OCI-LY3 (cell line): ENCODE results near the gene USF1.

ENCODE experiments used
- CTCF ChIP-seq: fragments of 200-600, 300-600 bp; sonication (generic); IDR thresholded peaks from 2 replicates; pipeline ENCODE4 v1.5.1; 2014; ENCODE audit warnings: antibody characterized with exemption, low read length, low read depth
- EZH2phosphoT487 ChIP-seq: fragments of 200-600 bp; shearing (Covaris generic); IDR thresholded peaks from 2 replicates; pipeline ENCODE4 v1.6.1; 2018; ENCODE audit warnings: antibody characterized with exemption, mixed run types, low read depth

DNA sequence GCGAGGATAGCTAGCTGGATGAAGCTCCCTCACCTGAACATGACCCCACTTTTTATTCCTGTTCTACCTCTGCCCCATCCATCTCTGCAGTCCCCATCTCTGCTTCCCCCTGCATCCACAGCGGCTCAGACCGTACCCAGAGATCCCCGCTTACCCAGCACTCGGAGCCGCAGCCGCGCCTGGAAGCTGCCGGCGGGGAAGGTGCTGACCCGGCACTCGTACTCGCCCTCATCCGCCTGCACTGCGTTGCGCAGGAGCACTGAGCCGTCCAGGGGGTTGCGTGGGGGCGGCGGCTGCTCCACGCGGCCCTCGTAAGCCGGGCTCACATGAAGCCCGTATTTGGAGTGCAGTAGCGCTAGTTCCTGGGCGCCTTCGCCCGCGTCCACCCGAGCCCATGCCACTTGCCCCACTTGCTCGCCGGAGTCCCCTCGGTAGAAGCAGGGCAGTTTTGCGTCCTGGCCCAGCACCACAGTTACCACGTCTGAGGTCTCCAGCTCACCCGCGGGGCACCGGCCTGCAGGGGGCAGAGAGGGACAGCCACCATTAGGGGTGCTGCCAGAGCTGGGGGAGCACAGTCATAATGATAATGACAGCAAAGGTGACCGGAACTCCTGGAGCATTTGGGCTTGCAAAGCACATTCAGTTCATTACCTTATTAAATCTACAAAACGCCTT, 33.8 kb upstream of the USF1 start:
- TF ChIP-seq CTCF, result no peak; the same call in 1 of the 2 replicates
- no peak for TF ChIP-seq EZH2phosphoT487
